Pancreas (tissue), 10 donors: ENCODE results near the gene ZDHHC19. TPM values are rescaled to one million over a fixed set of nuclear protein-coding genes. Genes with fewer than 3 reads are reported as not detected.

ENCODE experiments used
- ATAC-seq, 4 donors: fragments of 200-7000 bp; cut with Tn5 transposase; one replicate each; pipeline versions ENCODE4 v1.8.0 to v1.9.1; 2020; ENCODE audit warnings: mild to moderate bottlenecking in 4 of 4, moderate library complexity in 4 of 4
- DNase-seq, 6 donors: peaks; one replicate each; pipeline ENCODE4 v3.0.0-alpha.2; 2020
- FAIRE-seq: peaks from 2 replicates; lab custom pipeline; 2012; peaks lifted over from hg19 to GRCh38; lab: Jason Lieb, UNC
- H3K27ac ChIP-seq, 4 donors: fragments of 200-600 bp; sonication (generic); 1 replicate in 3 of 4; 2 replicates in 1 of 4; pipeline versions ENCODE4 v1.5.0 to v1.8.0; 2020
- H3K27me3 ChIP-seq, 4 donors: fragments of 200-600 bp; one replicate each; pipeline ENCODE4 v1.8.0; 2021
- H3K36me3 ChIP-seq, 3 donors: fragments of 200-600 bp; sonication (generic) in 1 of 3; one replicate each; pipeline versions ENCODE4 v1.5.0 to v1.8.0; 2020 to 2021
- H3K4me1 ChIP-seq, 3 donors: fragments of 200-600 bp; one replicate each; pipeline ENCODE4 v1.8.0; 2021
- H3K4me3 ChIP-seq, 4 donors: fragments of 200-600 bp; sonication (generic) in 2 of 4; one replicate each; pipeline versions ENCODE4 v1.5.0 to v1.8.0; 2020 to 2021
- H3K9me3 ChIP-seq, 4 donors: fragments of 200-600 bp; one replicate each; pipeline ENCODE4 v1.8.0; 2021
- WGBS, 2 donors: extraction: QIAGEN DNeasy Blood & Tissue Kit; methylation state at CpG; one replicate each; pipeline ENCODE4 v1.1.7; 2013; 5-methylcytosine and 5-hydroxymethylcytosine counted together
- intact Hi-C, 3 donors: fragments of 100-400 bp; cut with DNase I; formaldehyde crosslinking; loops; one replicate each; pipeline versions ENCODE4 v1.11.1 to v1.14.2; 2022
- polyA plus RNA-seq, 2 donors: library from polyadenylated mRNA; stranded (reverse); fragments of 200-250 nt; gene quantifications; one replicate each; pipeline ENCODE4 v1.2.3, GENCODE V29; 2013
- total RNA-seq, 6 donors: library from RNA; stranded (reverse); fragmentation: NEBNext Ultra II Directional in 4 of 6; extraction: Animal tissue kit (Norgen Biotek cat#: 25700) in 4 of 6; gene quantifications; one replicate each; pipeline versions ENCODE4 v1.2.1 to v1.2.4, GENCODE V29; 2021 to 2023
- TF ChIP-seq, protein P1 (sequence below), 4 donors: fragments of 200-600 bp; sonication (generic) in 3 of 4; IDR thresholded peaks; one replicate each; pipeline versions ENCODE4 v1.5.0 to v1.8.0; 2021; ENCODE audit warnings: antibody characterized with exemption in 4 of 4
- donor health status: healthy with polysubstance abuse.
- donor health status: DM: no; HTN: no; CAD: no; lungs with moderate emphysema.
- donor health status: DM: no; HTN: no; CAD: no.
- donor health status: control.
- donor health status: control.
- donor health status: Bipolar disorder and iron deficiency.
- donor health status: DM: yes; HTN: yes; CAD: no.
- donor health status: DM: no; HTN: no; CAD: no.
- donor health status: DM: no; HTN: no; CAD: no.
- donor health status: DM: yes; HTN: yes; CAD: no.

Gene ZDHHC19
- total and polyA plus RNA-seq, 8 donors: 0.17 to 0.21 TPM; not detected in 6

- H3K27ac ChIP-seq: no peak overlapping the region
- H3K27me3 ChIP-seq: no peaks in the 10 kb centered on the region
- FAIRE-seq: no peak
- ATAC-seq: no peak
- no peak overlapping the region for H3K4me3 ChIP-seq
- WGBS, 2 donors: 86 to 93% methylated on average over 19 of the region's 19 CpGs
- H3K4me1 ChIP-seq: peaks cover 0 to 4% (median 3%) of the 10 kb centered on the region in 3 donors
- intact Hi-C loops: no loop called here
- TF ChIP-seq, protein P1, sequence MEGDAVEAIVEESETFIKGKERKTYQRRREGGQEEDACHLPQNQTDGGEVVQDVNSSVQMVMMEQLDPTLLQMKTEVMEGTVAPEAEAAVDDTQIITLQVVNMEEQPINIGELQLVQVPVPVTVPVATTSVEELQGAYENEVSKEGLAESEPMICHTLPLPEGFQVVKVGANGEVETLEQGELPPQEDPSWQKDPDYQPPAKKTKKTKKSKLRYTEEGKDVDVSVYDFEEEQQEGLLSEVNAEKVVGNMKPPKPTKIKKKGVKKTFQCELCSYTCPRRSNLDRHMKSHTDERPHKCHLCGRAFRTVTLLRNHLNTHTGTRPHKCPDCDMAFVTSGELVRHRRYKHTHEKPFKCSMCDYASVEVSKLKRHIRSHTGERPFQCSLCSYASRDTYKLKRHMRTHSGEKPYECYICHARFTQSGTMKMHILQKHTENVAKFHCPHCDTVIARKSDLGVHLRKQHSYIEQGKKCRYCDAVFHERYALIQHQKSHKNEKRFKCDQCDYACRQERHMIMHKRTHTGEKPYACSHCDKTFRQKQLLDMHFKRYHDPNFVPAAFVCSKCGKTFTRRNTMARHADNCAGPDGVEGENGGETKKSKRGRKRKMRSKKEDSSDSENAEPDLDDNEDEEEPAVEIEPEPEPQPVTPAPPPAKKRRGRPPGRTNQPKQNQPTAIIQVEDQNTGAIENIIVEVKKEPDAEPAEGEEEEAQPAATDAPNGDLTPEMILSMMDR (IDR thresholded peaks at IDR 0.05): no peak
- no peak for DNase-seq
- no peaks in the 10 kb centered on the region for H3K36me3 ChIP-seq
- no peaks in the 10 kb centered on the region for H3K9me3 ChIP-seq
These were observed 8.7 kb upstream of the ZDHHC19 start for GRCh38 chr3:196219970-196220311.

- H3K27ac ChIP-seq: no peak overlapping the region
- peaks cover 0 to 4% (median 3%) of the 10 kb centered on the region in 3 donors for H3K4me1 ChIP-seq
- no peaks in the 10 kb centered on the region for H3K36me3 ChIP-seq
- DNase-seq (no peak), ATAC-seq (peak in 3 of 4 donors; percentile 36 to 76 (median 52)), FAIRE-seq (no peak)
- WGBS, 2 donors: 65 to 75% methylated on average over 19 of the region's 19 CpGs
- no peaks in the 10 kb centered on the region for H3K27me3 ChIP-seq
- peak overlapping the region in 1 of 4 donors; percentile 18 for H3K4me3 ChIP-seq
- TF ChIP-seq, protein P1 (IDR thresholded peaks at IDR 0.05): no peak
- no peaks in the 10 kb centered on the region for H3K9me3 ChIP-seq
- intact Hi-C loops: no loop called here
These were observed 8.2 kb upstream of the ZDHHC19 start for GRCh38 chr3:196219194-196219969.

DNA sequence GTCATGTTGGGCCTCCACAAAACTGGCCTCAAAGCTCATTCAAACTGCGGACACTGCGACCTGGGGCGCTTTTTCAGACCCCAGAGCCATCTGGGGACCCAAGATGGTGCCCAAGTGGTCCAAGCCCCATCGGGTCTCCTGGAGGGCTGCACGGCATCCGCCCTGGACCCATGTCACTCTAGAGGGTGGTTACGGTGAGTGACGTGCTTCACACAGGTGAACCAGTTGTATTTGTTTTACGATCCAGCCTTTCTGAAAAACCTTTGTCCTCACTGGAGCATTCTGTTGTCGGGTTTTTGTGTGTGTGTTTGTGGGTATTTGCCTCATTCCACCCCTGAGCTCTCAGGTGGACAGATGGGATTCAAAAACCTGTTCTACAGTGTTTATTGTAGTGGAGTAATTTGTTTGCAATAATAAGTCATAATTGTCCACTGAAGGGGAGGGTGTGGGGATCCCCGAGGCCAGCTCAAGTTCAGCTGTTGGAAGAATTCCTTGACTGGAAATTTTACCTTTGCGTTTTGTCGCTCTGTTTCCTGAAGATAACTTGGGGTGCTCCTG is 7.0 kb upstream of the ZDHHC19 start:
- Histone ChIP-seq H3K4me3 (no peak overlapping the region), H3K9me3 (no peaks in the 10 kb centered on the region), H3K27ac (no peak overlapping the region), H3K4me1 (peaks cover 0 to 4% (median 2%) of the 10 kb centered on the region in 3 donors), H3K27me3 (no peaks in the 10 kb centered on the region), H3K36me3 (no peaks in the 10 kb centered on the region)
- FAIRE-seq (no peak), DNase-seq (no peak), ATAC-seq (no peak)
- 89 to 90% methylated on average over 13 of the region's 13 CpGs for WGBS, 2 donors
- TF ChIP-seq, protein P1 (IDR thresholded peaks at IDR 0.05): no peak
- intact Hi-C loops: no loop called here

DNA sequence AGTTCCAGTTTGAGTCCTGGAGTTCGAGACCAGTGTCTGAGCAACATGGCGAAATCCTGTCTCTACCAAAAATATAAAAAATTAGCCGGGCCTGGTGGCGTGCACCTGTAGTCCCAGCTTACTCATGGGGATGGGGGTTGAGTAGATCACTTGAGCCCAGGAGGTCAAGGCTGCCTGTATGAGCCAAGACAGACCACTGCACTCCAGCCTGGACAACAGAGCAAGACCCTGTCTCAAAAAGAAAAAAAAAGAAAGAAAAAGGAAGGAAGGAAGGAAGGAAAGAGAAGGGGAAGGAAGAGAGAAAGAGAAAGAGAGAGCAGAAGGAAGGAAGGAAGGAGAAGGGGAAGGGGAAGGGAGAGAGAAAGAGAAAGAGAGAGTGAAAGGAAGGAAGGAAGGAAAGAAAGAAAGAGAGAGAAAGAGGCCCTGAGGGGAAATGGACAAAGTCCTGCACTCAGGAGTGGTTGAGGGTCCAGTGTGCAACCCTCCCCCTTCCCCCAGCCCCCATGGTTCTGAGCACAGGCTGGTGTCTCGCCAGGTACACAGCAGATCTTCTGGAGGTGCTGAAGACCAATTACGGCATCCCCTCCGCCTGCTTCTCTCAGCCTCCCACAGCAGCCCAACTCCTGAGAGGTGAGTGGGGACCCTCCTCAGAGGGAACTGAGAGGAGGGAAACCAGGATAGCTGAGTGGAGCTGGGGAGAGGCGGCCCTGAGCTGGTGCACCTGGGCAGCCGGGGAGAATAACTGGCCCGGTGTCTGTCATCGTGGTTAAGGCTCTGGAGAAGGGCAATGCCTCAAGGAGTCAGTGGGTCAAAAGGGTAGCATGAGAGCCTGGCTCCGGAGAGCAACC is 6.3 kb upstream of the ZDHHC19 start:
- Histone ChIP-seq H3K4me3 (no peak overlapping the region), H3K27me3 (no peaks in the 10 kb centered on the region), H3K27ac (no peak overlapping the region), H3K36me3 (no peaks in the 10 kb centered on the region), H3K9me3 (no peaks in the 10 kb centered on the region), H3K4me1 (peaks cover 0 to 4% (median 0%) of the 10 kb centered on the region in 3 donors)
- DNase-seq (no peak), ATAC-seq (no peak), FAIRE-seq (no peak)
- 89 to 90% methylated on average over 12 of the region's 12 CpGs for WGBS, 2 donors
- intact Hi-C loops: no loop called here
- TF ChIP-seq, protein P1 (IDR thresholded peaks at IDR 0.05): no peak
